ENCODE measurements around the gene MAP2K1.

The MAP2K1 gene

GRCh38 chr15:66503780-66504562 is 117.3 kb downstream of the MAP2K1 start:
- TF ChIP-seq CTCF (IDR thresholded peaks at IDR 0.05; ENCODE audit: low read depth, low read length): no peak
- peaks cover 55% of the 10 kb centered on the region for H3K36me3 ChIP-seq

GRCh38 chr15:66504563-66505429 is 118.1 kb downstream of the MAP2K1 start, which contains the start of the genes RPL4 and ZWILCH:
TSS of gene RPL4 (minus strand) at chr15:66504855. CDS start at chr15:66504790, 65 bp downstream.
TSS of gene ZWILCH (plus strand) at chr15:66505326. CDS start at chr15:66505339, 13 bp downstream.
- Histone ChIP-seq H3K9me3 (no peaks in the 10 kb centered on the region), H3K27me3 (no peaks in the 10 kb centered on the region), H3K36me3 (peaks cover 52% of the 10 kb centered on the region), H3K4me1 (no peaks in the 10 kb centered on the region), H3K4me3 (ENCODE audit: low read depth, low read length) (peak within 1 kb of the TSS; percentile 86)
- peak; percentile 76 for DNase-seq
- TF ChIP-seq CTCF (IDR thresholded peaks at IDR 0.05; ENCODE audit: low read depth, low read length): no peak

More at GRCh38 chr15:66503780-66504562, 117.3 kb downstream of the MAP2K1 start:
- H3K9me3 ChIP-seq: no peaks in the 10 kb centered on the region
- H3K4me3 ChIP-seq (ENCODE audit: low read depth, low read length): peak overlapping the region; percentile 86
- H3K27me3 ChIP-seq: no peaks in the 10 kb centered on the region
- H3K4me1 ChIP-seq: no peaks in the 10 kb centered on the region
- DNase-seq: no peak

GRCh38 chr15:66505430-66505811 is 118.7 kb downstream of the MAP2K1 start:
- Histone ChIP-seq H3K4me3 (ENCODE audit: low read depth, low read length) (peak overlapping the region; percentile 86), H3K9me3 (no peaks in the 10 kb centered on the region), H3K4me1 (no peaks in the 10 kb centered on the region), H3K36me3 (peaks cover 47% of the 10 kb centered on the region), H3K27me3 (no peaks in the 10 kb centered on the region)
- TF ChIP-seq CTCF (IDR thresholded peaks at IDR 0.05; ENCODE audit: low read depth, low read length): no peak
- DNase-seq: no peak

GRCh38 chr15:66505818-66506217 is 119.1 kb downstream of the MAP2K1 start:
- TF ChIP-seq CTCF (IDR thresholded peaks at IDR 0.05; ENCODE audit: low read depth, low read length): no peak
- DNase-seq: no peak
- H3K36me3 ChIP-seq: peaks cover 47% of the 10 kb centered on the region

GRCh38 chr15:66508293-66508883 is 121.7 kb downstream of the MAP2K1 start:
- Histone ChIP-seq H3K9me3 (no peaks in the 10 kb centered on the region), H3K4me1 (no peaks in the 10 kb centered on the region), H3K4me3 (ENCODE audit: low read depth, low read length) (no peak overlapping the region), H3K36me3 (peaks cover 25% of the 10 kb centered on the region), H3K27me3 (no peaks in the 10 kb centered on the region)
- TF ChIP-seq CTCF (IDR thresholded peaks at IDR 0.05; ENCODE audit: low read depth, low read length): no peak
- DNase-seq: no peak

More at GRCh38 chr15:66505818-66506217, 119.1 kb downstream of the MAP2K1 start:
- Histone ChIP-seq H3K4me1 (no peaks in the 10 kb centered on the region), H3K9me3 (no peaks in the 10 kb centered on the region), H3K4me3 (ENCODE audit: low read depth, low read length) (peak overlapping the region; percentile 86), H3K27me3 (no peaks in the 10 kb centered on the region)
